ENCODE results near the gene SIGLEC8.

DNA sequence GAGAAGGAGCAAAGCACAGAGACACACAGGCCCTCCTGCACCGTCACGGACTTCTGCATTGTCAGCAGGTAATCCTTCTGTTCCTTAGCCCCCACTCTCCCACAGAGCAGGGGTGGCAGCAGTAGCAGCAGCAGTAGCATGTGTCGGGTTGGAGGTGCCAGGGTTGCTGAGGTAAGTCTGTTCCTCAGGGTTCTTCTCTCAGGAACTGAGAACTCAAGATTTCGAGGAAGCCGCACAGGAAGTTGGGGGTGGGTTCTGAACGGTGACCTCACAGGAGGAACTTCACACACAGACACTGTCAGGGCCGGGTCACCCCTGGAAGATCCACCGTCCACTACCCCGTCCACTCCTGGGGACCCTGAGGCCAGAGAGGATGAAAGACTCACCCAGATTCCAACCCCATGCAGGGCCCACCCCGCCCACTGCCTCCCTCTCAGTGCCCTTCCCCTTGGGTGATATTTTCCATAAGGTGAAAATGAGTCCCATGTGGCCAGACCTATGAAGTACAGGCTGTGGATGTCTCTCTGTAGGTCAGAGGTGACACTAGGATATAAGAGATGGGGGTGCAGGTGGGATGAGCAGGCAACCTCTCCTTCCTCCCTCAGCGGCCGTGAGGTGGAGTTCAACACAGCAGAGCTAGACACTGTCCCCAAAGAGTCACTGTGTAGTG, 43.5 kb upstream of the SIGLEC8 start, which contains the start of gene SIGLEC12:
- TF ChIP-seq EZH2 (IDR thresholded peaks at IDR 0.05; ENCODE audit: borderline replicate concordance) = no peak
- TF ChIP-seq, protein P1, sequence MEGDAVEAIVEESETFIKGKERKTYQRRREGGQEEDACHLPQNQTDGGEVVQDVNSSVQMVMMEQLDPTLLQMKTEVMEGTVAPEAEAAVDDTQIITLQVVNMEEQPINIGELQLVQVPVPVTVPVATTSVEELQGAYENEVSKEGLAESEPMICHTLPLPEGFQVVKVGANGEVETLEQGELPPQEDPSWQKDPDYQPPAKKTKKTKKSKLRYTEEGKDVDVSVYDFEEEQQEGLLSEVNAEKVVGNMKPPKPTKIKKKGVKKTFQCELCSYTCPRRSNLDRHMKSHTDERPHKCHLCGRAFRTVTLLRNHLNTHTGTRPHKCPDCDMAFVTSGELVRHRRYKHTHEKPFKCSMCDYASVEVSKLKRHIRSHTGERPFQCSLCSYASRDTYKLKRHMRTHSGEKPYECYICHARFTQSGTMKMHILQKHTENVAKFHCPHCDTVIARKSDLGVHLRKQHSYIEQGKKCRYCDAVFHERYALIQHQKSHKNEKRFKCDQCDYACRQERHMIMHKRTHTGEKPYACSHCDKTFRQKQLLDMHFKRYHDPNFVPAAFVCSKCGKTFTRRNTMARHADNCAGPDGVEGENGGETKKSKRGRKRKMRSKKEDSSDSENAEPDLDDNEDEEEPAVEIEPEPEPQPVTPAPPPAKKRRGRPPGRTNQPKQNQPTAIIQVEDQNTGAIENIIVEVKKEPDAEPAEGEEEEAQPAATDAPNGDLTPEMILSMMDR (IDR thresholded peaks at IDR 0.05; ENCODE audit: poor library complexity) = no peak

Measured in hepatocyte (in vitro differentiated cells).